A549 (cell line): ENCODE measurements around the gene ADGRB2.

ENCODE experiments used
- BHLHE40 ChIP-seq: IDR thresholded peaks from 2 replicates; pipeline ENCODE4 v1.6.1; 2012; ENCODE audit warnings: low read depth, low read length, inconsistent platforms
- CHD2 ChIP-seq: fragments of 150-350 bp; IDR thresholded peaks from 2 replicates; pipeline ENCODE4 v1.6.1; 2014; ENCODE audit warnings: low read length; ENCODE audit not compliant: partially characterized antibody
- CHD4 ChIP-seq: fragments of 200-600 bp; sonication (generic); IDR thresholded peaks from 2 replicates; pipeline ENCODE4 v1.6.1; 2016; ENCODE audit warnings: antibody characterized with exemption, mild to moderate bottlenecking, borderline replicate concordance
- CTCF ChIP-seq: fragments of >200 bp; sonication (Bioruptor Twin); formaldehyde crosslinking; IDR thresholded peaks from 3 replicates; pipeline ENCODE4 v1.5.1; 2016
- HDAC2 ChIP-seq: fragments of 200-600 bp; sonication (generic); IDR thresholded peaks from 2 replicates; pipeline ENCODE4 v1.6.1; 2016
- PHF8 ChIP-seq: fragments of 200-600 bp; sonication (generic); IDR thresholded peaks from 2 replicates; pipeline ENCODE4 v1.6.1; 2016; ENCODE audit warnings: low read depth, mild to moderate bottlenecking, antibody characterized with exemption, moderate library complexity, borderline replicate concordance
- POLR2A ChIP-seq: IDR thresholded peaks from 2 replicates; pipeline ENCODE4 v1.6.1; 2012; ENCODE audit warnings: mild to moderate bottlenecking, low read length
- SREBF2 ChIP-seq: fragments of 450-650 bp; IDR thresholded peaks from 2 replicates; pipeline ENCODE4 v1.6.1; 2014; ENCODE audit warnings: mild to moderate bottlenecking, moderate library complexity

DNA sequence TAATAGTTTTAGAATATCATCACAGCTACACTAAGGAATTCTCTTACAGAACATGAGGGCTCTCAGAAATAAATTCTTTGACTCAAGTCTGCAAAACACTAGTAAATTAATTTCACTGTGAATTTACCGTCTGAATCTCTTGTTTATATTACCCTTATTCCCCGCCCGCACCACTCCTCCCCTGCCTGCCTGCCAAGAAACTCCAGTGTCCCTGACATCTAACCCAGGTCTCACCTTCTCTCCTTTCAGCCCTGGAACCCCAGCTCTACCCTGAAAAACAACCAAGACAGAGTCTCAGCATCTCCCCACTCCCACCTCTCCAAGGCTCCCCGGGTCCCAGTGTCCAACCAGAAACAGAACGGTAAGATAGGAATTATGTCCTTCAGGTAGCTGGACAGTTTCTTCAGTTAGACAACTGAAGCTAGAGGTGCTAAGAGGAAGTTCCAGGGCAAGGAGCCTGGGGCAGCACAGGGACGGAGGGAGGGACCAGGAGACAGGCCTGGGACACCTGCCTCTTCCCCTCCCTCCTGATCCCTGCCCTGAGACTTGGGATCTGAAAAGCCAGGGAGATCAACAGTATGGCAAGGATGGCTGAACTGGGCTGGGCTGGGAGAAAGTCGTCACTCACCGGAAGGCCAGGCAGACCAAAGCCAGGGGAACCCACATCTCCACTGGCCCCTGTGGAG is 75.8 kb downstream of the ADGRB2 start:
- TF ChIP-seq PHF8: no peak
- TF ChIP-seq CHD4: no peak
- TF ChIP-seq SREBF2: no peak
- no peak for TF ChIP-seq CTCF
- TF ChIP-seq HDAC2: no peak
- no peak for TF ChIP-seq POLR2A
- TF ChIP-seq CHD2: no peak
- no peak for TF ChIP-seq BHLHE40
